GM13977 (cell line): ENCODE data around the gene SMG7.

Experiments
- DNase-seq: peaks from one replicate; pipeline ENCODE4 v3.0.0; 2012; ENCODE audit warnings: low spot score
- in situ Hi-C: fragments of 300-500 bp; cut with MboI; formaldehyde crosslinking; loops from one replicate; pipeline ENCODE4 v1.12.0; 2022; ENCODE audit warnings: low sequenced_read_pairs, low pct_unique_long_range_greater_than_20kb, mixed read lengths, inconsistent platforms; ENCODE audit not compliant: unreplicated experiment
- TF ChIP-seq, protein P1 (sequence below): IDR thresholded peaks from 2 replicates; pipeline ENCODE4 v1.5.1; 2012; ENCODE audit warnings: mild to moderate bottlenecking, control low read depth; ENCODE audit not compliant: insufficient read depth; ENCODE audit errors: extremely low read depth, missing control alignments

The SMG7 gene

DNA sequence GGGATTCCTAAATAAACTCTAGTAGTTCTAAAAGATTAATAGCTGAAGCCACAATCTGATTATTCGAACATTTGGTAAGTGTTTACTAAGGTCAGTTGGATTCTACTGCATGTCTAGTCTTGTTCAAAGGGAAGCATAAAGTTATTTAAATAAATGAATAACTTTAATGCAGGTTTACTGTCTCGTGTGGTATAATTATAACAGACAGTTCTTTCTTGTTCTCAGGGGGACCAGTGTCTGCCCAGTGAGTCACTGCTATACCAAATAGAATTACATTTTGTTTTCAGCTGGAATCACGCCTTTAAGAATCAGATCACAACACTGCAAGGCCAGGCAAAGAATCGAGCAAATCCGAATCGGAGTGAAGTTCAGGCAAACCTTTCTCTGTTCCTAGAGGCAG is 45.1 kb downstream of the SMG7 start:
- TF ChIP-seq, protein P1, sequence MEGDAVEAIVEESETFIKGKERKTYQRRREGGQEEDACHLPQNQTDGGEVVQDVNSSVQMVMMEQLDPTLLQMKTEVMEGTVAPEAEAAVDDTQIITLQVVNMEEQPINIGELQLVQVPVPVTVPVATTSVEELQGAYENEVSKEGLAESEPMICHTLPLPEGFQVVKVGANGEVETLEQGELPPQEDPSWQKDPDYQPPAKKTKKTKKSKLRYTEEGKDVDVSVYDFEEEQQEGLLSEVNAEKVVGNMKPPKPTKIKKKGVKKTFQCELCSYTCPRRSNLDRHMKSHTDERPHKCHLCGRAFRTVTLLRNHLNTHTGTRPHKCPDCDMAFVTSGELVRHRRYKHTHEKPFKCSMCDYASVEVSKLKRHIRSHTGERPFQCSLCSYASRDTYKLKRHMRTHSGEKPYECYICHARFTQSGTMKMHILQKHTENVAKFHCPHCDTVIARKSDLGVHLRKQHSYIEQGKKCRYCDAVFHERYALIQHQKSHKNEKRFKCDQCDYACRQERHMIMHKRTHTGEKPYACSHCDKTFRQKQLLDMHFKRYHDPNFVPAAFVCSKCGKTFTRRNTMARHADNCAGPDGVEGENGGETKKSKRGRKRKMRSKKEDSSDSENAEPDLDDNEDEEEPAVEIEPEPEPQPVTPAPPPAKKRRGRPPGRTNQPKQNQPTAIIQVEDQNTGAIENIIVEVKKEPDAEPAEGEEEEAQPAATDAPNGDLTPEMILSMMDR, result no peak
- in situ Hi-C loops, result no loop called here
- no peak for DNase-seq

GRCh38 chr1:183520379-183520778 is 48.1 kb downstream of the SMG7 start:
- in situ Hi-C loops, result no loop called here
- TF ChIP-seq, protein P1, result no peak
- DNase-seq, result no peak

- DNase-seq, result no peak
- TF ChIP-seq, protein P1, result no peak
- in situ Hi-C loops, result no loop called here
Observed at GRCh38 chr1:183522104-183522503, 49.8 kb downstream of the SMG7 start.

DNA sequence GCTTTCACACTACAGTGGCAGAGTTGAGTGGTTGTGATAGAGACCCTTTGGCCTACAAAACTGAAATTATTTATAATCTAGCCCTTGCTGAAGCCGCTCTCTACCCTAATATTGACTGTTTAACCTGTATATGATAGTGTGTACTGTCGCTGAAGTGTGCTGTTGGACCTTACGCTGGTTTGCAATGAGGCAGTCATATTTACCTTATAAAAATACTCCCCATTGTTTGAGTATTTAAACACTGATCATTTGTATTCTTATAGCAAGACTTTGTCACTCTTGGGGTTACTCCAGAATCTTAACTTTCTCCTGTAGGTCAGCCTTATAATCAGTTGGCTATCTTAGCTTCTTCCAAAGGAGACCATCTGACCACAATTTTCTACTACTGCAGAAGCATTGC is 56.3 kb downstream of the SMG7 start:
- DNase-seq, result no peak
- TF ChIP-seq, protein P1, result no peak
- in situ Hi-C loops, result no loop called here

- no peak for DNase-seq
- TF ChIP-seq, protein P1, result no peak
- in situ Hi-C loops, result no loop called here
Observed at GRCh38 chr1:183533617-183534174, 61.4 kb downstream of the SMG7 start.

DNA sequence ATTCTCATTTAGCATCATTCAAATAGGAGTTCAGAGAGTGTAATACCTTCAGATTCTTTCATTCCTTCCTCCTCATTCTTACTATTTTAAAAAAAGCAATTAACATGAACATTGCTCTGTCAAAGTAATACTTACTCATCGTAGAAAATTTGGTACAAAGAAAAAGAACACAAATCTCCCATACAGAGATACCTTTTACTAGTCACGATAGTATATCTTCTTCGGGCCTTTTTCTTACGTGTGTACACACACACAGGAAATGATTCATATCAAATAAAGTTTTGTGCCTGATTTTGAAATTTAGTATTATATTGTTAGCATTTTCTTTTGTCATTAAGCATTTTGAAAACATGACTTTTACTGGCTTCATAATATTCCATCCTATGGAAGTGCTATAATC is 65.1 kb downstream of the SMG7 start:
- no peak for DNase-seq
- in situ Hi-C loops, result no loop called here

More for the DNA sequence above, 65.1 kb downstream of the SMG7 start:
- TF ChIP-seq, protein P1, result no peak
